ENCODE results near the gene RPRD1B. TPM values are rescaled to one million over a fixed set of nuclear protein-coding genes. Genes with fewer than 3 reads are reported as not detected.
A peak's percentile ranks its signal among the peaks of the same experiment; 100 is the strongest.

RPRD1B gene
- total RNA-seq, 1 donor = 36.3 TPM

DNA sequence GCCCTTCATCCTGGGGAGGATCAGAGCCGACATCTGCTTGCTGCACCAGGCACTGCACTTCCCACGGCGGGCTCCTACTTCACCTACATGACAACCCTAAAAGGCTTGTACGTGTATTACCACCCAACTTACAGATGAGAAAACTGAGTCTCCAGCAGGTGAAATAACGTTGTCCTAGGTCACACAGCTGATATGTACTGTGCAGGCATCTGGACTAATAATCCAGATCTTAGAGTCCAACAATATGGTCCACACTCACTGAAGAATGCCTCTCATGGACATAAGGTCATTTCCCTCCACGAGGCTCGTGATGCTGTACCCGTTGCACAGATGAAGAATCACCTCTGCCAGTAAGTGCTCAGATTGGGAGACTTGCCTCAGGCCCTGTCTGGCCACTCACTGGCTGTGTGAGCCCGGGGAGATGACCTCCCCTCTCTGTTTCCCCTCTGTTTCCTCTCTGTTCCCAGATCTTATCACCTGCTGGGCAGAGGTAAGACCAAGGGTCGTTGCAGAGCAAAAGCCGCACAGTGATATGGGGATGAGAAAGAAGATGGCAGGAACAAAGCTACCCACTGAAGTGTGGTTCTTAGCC, 99.5 kb downstream of the RPRD1B start:
- no peak overlapping the region for H3K4me3 ChIP-seq (ENCODE audit: low read depth, low read length)
- peak; percentile 25 for DNase-seq (ENCODE audit: low read depth)
- TF ChIP-seq, protein P1, sequence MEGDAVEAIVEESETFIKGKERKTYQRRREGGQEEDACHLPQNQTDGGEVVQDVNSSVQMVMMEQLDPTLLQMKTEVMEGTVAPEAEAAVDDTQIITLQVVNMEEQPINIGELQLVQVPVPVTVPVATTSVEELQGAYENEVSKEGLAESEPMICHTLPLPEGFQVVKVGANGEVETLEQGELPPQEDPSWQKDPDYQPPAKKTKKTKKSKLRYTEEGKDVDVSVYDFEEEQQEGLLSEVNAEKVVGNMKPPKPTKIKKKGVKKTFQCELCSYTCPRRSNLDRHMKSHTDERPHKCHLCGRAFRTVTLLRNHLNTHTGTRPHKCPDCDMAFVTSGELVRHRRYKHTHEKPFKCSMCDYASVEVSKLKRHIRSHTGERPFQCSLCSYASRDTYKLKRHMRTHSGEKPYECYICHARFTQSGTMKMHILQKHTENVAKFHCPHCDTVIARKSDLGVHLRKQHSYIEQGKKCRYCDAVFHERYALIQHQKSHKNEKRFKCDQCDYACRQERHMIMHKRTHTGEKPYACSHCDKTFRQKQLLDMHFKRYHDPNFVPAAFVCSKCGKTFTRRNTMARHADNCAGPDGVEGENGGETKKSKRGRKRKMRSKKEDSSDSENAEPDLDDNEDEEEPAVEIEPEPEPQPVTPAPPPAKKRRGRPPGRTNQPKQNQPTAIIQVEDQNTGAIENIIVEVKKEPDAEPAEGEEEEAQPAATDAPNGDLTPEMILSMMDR (IDR thresholded peaks at IDR 0.05; ENCODE audit: insufficient read depth, low read depth, low read length) = no peak

DNA sequence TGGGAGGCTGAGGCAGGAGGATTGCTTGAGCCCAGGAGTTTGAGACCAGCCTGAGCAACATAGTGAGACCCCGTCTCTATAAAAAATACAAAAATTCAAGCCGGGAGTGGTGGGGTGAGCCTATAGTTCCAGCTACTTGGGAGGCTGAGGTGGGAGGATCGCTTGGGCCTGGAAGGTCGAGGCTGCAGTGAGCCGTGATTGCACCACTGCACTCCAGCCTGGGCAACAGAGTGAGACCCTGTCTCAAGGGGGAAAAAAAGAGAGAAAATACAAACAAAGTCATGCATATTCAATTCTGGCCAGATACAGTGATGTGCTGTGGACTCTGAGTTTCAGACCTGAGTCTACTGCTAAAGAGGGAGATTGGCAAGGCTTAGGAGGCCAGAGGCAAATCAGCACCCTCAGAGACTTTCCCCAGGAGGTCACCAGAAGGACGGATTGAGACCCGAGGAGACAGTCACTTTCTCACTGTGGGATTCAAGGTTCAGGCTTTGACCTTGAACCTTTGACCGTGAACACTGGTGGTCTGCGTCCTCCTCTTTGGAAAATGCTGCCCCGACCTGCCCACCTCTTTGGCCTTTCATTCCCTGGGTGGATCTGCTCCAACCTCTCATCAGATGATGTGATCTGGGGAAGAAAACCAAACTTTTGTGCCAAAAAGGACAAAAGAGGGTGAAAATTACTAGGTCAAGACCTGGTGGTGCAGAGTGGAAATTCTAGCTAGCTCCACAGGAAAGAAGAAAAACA, 100.3 kb downstream of the RPRD1B start:
- no peak overlapping the region for H3K4me3 ChIP-seq (ENCODE audit: low read depth, low read length)
- TF ChIP-seq, protein P1 (IDR thresholded peaks at IDR 0.05; ENCODE audit: insufficient read depth, low read depth, low read length) = no peak
- DNase-seq (ENCODE audit: low read depth) = peak; percentile 9

DNA sequence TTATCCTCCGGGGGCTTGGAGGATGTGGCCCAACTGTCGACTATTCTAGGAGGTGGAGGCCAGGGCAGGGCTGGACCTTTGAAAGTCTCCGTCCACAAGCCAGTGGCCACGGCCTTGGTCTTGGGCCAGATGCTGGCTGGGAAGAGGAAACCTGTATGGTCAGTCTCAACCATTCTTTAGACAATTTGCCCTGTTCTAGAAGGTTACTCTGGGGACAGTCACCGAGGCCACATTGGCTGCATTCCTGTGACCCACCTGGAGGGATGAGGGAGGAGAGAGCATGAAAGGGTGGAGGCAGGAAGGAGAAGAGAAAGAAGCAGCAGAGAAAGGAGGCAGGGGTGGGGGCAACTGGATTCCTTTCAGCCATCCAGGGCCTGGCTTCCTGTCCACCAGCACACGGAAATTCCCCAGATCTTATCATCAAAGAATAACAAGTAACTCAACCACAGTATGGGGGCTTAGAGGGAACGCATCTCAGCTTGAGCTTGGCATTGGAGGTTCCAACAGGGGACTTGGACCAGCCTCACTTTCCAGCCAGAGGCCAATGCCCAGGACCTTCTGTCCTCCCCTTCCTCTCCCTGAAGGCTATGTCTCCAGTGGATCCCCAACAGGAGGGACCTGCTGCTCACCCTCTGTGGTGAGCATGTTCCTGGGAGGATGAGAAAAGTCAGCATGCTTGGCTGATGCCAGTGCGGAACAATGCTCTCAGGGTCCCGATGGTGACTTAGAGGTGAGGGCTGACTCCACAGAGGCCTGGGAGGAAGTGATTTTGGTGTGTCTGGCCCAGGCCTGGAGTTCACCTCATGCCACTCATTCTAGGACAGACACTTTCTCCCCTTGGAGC, 101.1 kb downstream of the RPRD1B start:
- TF ChIP-seq, protein P1 (IDR thresholded peaks at IDR 0.05; ENCODE audit: insufficient read depth, low read depth, low read length) = no peak
- peak; percentile 73 for DNase-seq (ENCODE audit: low read depth)
- H3K4me3 ChIP-seq (ENCODE audit: low read depth, low read length) = no peak overlapping the region

DNA sequence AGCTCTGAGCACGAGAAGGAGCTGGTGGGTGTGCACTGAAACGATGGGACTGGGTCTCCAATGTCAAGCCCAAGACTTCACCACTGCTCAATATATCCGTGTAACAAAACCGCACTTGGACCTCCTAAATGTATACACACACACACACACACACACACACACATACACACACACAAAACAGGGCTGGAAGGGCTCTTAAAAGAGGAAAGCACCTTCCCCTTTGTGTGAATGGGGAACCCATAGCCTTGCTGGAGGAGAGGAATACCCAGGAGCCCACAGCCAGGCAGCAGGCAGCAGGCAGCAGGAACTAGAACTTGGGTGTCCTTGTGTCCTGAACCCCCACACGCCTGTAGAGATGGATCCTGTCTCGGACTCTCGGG, 101.7 kb downstream of the RPRD1B start:
- no peak overlapping the region for H3K4me3 ChIP-seq (ENCODE audit: low read depth, low read length)
- TF ChIP-seq, protein P1 (IDR thresholded peaks at IDR 0.05; ENCODE audit: insufficient read depth, low read depth, low read length) = no peak
- no peak for DNase-seq (ENCODE audit: low read depth)

DNA sequence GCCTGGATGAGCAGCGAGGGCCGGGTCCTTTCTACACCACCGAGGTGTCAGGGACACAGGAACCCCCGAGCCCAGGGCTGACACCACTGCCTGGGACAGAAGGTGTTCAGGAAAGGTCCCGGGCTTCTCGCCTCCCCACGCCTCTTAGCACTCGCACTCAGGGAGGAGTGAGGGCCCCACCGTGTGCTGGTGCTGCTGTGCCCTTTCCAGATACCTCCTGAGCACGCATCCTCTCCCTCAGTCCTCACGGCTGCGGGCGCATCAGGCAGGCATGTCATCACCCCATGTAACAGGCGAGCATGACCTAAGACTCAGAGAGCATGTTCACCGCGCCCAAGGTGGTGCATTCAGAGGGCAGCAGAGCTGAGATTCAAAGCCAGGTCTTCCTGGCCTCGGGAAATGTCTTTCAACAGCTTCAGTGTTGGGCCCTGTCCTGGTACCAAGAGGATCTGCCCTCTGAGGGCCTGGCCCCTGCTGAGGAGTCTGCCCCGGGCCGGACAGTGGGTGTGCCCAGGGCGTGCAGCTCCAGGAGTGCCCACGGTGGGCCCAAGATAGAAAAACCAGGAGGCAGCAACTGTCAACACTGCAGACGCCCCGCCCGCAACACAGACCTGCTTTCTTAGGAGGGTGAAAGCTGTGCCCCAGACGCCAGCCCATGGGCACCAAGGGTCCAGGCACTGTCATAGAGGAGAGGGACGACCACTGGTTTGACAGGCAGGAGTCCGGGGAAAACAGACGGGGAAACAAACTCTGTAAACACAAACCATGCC, 102.3 kb downstream of the RPRD1B start:
- TF ChIP-seq, protein P1 (IDR thresholded peaks at IDR 0.05; ENCODE audit: insufficient read depth, low read depth, low read length) = no peak
- no peak overlapping the region for H3K4me3 ChIP-seq (ENCODE audit: low read depth, low read length)
- DNase-seq (ENCODE audit: low read depth) = peak; percentile 26
